ENCODE data around the gene RAB13.
"Not testable (repeated sequence)": the region's sequence is repeated elsewhere in the genome, so short reads cannot be mapped to it uniquely, and the experiment has no call there.

RAB13 gene

DNA sequence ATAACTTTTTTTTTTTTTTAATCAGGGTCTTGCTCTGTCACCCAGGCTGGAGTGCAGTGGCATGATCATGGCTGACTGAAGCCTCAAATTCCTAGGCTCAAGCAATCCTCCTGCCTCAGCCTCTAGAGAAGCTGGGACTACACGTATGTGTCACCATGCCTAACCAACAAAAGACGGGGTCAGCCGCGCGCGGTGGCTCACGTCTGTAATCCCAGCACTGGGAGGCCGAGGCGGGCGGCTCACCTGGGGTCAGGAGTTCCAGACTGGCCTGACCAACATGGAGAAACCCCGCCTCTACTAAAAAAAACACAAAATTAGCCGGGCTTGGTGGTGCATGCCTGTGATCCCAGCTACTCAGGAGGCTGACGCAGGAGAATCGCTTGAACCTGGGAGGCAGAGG is 26.4 kb upstream of the RAB13 start:
- not testable (repeated sequence) for H3K4me2 ChIP-seq (ENCODE audit: low read length); H2AK5ac ChIP-seq (ENCODE audit: low read length); H3K36me3 ChIP-seq (ENCODE audit: control insufficient read depth, insufficient read depth, low read length); H3K4me3 ChIP-seq (ENCODE audit: low read length); H3K18ac ChIP-seq (ENCODE audit: low read length); H2BK120ac ChIP-seq (ENCODE audit: low read depth, low read length); H3K27me3 ChIP-seq (ENCODE audit: insufficient read depth, low read length, poor library complexity); H3K4ac ChIP-seq (ENCODE audit: low read depth, low read length); H2BK15ac ChIP-seq (replicated peaks; ENCODE audit: low read depth); H3K23ac ChIP-seq (ENCODE audit: low read length); H3K4me1 ChIP-seq (ENCODE audit: control insufficient read depth, low read depth, low read length); H4K5ac ChIP-seq (ENCODE audit: low read length); H3K79me2 ChIP-seq (ENCODE audit: control insufficient read depth, insufficient read depth, low read length); H2BK5ac ChIP-seq (ENCODE audit: low read length); H3K56ac ChIP-seq (ENCODE audit: low read length); H3K27ac ChIP-seq (ENCODE audit: low read depth, low read length); H4K8ac ChIP-seq (ENCODE audit: low read depth, low read length); H3K79me1 ChIP-seq (ENCODE audit: low read length); DNase-seq; H3K9ac ChIP-seq (ENCODE audit: low read length)
- no CpG with 5 or more reads among the region's 14 CpGs for WGBS (ENCODE audit: extremely low coverage, insufficient coverage, low lambda C conversion rate)

- no peak overlapping the region for H2BK15ac ChIP-seq (replicated peaks; ENCODE audit: low read depth)
- no CpG with 5 or more reads among the region's 1 CpG for WGBS (ENCODE audit: extremely low coverage, insufficient coverage, low lambda C conversion rate)
- H3K79me1 ChIP-seq (ENCODE audit: low read length), result no peaks in the 10 kb centered on the region
- no peak overlapping the region for H4K5ac ChIP-seq (ENCODE audit: low read length)
- H3K4ac ChIP-seq (ENCODE audit: low read depth, low read length), result no peak overlapping the region
- no peak overlapping the region for H2BK120ac ChIP-seq (ENCODE audit: low read depth, low read length)
- no peaks in the 10 kb centered on the region for H3K27me3 ChIP-seq (ENCODE audit: insufficient read depth, low read length, poor library complexity)
- no peak overlapping the region for H2BK5ac ChIP-seq (ENCODE audit: low read length)
- H3K9ac ChIP-seq (ENCODE audit: low read length), result no peak overlapping the region
- no peak overlapping the region for H3K4me3 ChIP-seq (ENCODE audit: low read length)
- no peak overlapping the region for H3K56ac ChIP-seq (ENCODE audit: low read length)
- H2AK5ac ChIP-seq (ENCODE audit: low read length), result no peak overlapping the region
- no peaks in the 10 kb centered on the region for H3K36me3 ChIP-seq (ENCODE audit: control insufficient read depth, insufficient read depth, low read length)
- H3K4me1 ChIP-seq (ENCODE audit: control insufficient read depth, low read depth, low read length), result no peaks in the 10 kb centered on the region
- no peaks in the 10 kb centered on the region for H3K79me2 ChIP-seq (ENCODE audit: control insufficient read depth, insufficient read depth, low read length)
- no peak overlapping the region for H3K18ac ChIP-seq (ENCODE audit: low read length)
- no peak overlapping the region for H4K8ac ChIP-seq (ENCODE audit: low read depth, low read length)
- no peak for DNase-seq
- no peak overlapping the region for H3K4me2 ChIP-seq (ENCODE audit: low read length)
- H3K27ac ChIP-seq (ENCODE audit: low read depth, low read length), result no peak overlapping the region
- no peak overlapping the region for H3K23ac ChIP-seq (ENCODE audit: low read length)
These were observed 26.0 kb upstream of the RAB13 start for GRCh38 chr1:154012129-154012528.

DNA sequence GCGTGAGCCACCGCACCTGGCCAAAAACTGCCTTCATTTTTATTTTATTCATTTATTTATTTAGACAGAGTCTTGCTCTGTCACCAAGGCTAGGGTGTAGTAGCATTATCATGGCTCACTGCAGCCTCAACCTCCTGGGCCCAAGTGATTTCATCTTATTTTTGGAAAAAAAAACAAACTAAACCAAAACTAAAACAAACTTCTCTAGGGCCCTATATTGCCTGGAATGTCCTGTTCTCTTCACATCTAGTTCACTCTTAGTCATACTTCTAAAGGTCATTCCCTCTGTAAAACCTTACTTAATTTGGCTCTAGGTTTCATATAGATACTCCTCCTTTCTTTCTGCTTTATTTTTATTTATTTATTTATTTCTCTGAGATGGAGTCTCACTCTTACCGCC is 20.0 kb upstream of the RAB13 start:
- DNase-seq, result no peak
- Histone ChIP-seq H3K4me3 (ENCODE audit: low read length) (no peak overlapping the region), H3K9ac (ENCODE audit: low read length) (no peak overlapping the region), H3K27me3 (ENCODE audit: insufficient read depth, low read length, poor library complexity) (no peaks in the 10 kb centered on the region), H3K56ac (ENCODE audit: low read length) (no peak overlapping the region), H3K4me1 (ENCODE audit: control insufficient read depth, low read depth, low read length) (no peaks in the 10 kb centered on the region), H3K4me2 (ENCODE audit: low read length) (no peak overlapping the region), H3K18ac (ENCODE audit: low read length) (no peak overlapping the region), H4K8ac (ENCODE audit: low read depth, low read length) (no peak overlapping the region), H3K27ac (ENCODE audit: low read depth, low read length) (no peak overlapping the region), H2BK120ac (ENCODE audit: low read depth, low read length) (no peak overlapping the region), H3K23ac (ENCODE audit: low read length) (no peak overlapping the region), H3K79me1 (ENCODE audit: low read length) (no peaks in the 10 kb centered on the region), H2BK15ac (replicated peaks; ENCODE audit: low read depth) (no peak overlapping the region), H3K36me3 (ENCODE audit: control insufficient read depth, insufficient read depth, low read length) (no peaks in the 10 kb centered on the region), H4K5ac (ENCODE audit: low read length) (no peak overlapping the region), H3K79me2 (ENCODE audit: control insufficient read depth, insufficient read depth, low read length) (no peaks in the 10 kb centered on the region), H2BK5ac (ENCODE audit: low read length) (no peak overlapping the region), H2AK5ac (ENCODE audit: low read length) (no peak overlapping the region), H3K4ac (ENCODE audit: low read depth, low read length) (no peak overlapping the region)
- WGBS (ENCODE audit: extremely low coverage, insufficient coverage, low lambda C conversion rate), result no CpG with 5 or more reads among the region's 3 CpGs

DNA sequence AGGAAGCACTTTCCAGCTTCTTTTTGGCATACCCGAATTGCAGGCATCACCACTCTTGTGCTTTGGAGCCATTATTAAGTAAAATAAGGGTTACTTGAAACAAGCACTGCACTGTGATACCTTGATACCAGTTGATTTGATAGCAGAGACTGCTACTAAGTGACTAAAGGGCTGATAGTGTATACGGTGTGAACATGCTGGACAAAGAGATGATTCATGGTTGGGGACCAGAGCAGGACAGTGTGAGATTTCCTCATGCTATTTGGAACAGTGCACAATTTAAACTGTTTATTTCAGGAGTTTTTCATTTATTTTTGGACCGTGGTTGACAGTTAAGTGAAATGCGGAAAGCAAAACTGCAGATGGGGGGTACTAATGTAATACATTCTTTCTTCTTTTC is 14.3 kb upstream of the RAB13 start:
- H3K4me3 ChIP-seq (ENCODE audit: low read length), result no peak overlapping the region
- H3K23ac ChIP-seq (ENCODE audit: low read length), result no peak overlapping the region
- H3K56ac ChIP-seq (ENCODE audit: low read length), result no peak overlapping the region
- no peak overlapping the region for H3K18ac ChIP-seq (ENCODE audit: low read length)
- H2BK120ac ChIP-seq (ENCODE audit: low read depth, low read length), result no peak overlapping the region
- no peak for DNase-seq
- no peak overlapping the region for H4K5ac ChIP-seq (ENCODE audit: low read length)
- no peak overlapping the region for H4K8ac ChIP-seq (ENCODE audit: low read depth, low read length)
- no peak overlapping the region for H3K4me2 ChIP-seq (ENCODE audit: low read length)
- H3K27ac ChIP-seq (ENCODE audit: low read depth, low read length), result no peak overlapping the region
- H3K4me1 ChIP-seq (ENCODE audit: control insufficient read depth, low read depth, low read length), result no peaks in the 10 kb centered on the region
- no peak overlapping the region for H2BK15ac ChIP-seq (replicated peaks; ENCODE audit: low read depth)
- H2AK5ac ChIP-seq (ENCODE audit: low read length), result no peak overlapping the region
- H3K79me1 ChIP-seq (ENCODE audit: low read length), result no peaks in the 10 kb centered on the region
- H3K79me2 ChIP-seq (ENCODE audit: control insufficient read depth, insufficient read depth, low read length), result no peaks in the 10 kb centered on the region
- no peak overlapping the region for H3K4ac ChIP-seq (ENCODE audit: low read depth, low read length)
- no peak overlapping the region for H3K9ac ChIP-seq (ENCODE audit: low read length)
- H3K27me3 ChIP-seq (ENCODE audit: insufficient read depth, low read length, poor library complexity), result no peaks in the 10 kb centered on the region
- no CpG with 5 or more reads among the region's 4 CpGs for WGBS (ENCODE audit: extremely low coverage, insufficient coverage, low lambda C conversion rate)
- no peaks in the 10 kb centered on the region for H3K36me3 ChIP-seq (ENCODE audit: control insufficient read depth, insufficient read depth, low read length)
- no peak overlapping the region for H2BK5ac ChIP-seq (ENCODE audit: low read length)

DNA sequence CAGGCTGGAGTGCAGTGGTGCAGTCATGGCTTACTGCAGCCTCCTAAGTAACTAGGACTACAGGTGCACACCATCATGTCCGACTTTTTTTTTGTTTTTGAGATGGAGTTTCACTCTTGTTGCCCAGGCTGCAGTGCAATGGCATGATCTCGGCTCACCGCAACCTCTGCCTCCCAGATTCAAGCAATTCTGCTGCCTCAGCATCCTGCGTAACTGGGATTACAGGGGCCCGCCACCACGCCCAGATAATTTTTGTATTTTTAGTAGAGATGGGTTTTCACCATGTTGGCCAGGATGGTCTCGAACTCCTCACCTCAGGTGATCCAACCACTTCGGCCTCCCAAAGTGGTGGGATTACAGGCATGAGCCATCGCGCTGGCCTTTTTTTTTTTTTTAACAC is 10.7 kb upstream of the RAB13 start:
- not testable (repeated sequence) for H3K23ac ChIP-seq (ENCODE audit: low read length); H3K4me2 ChIP-seq (ENCODE audit: low read length); H3K79me2 ChIP-seq (ENCODE audit: control insufficient read depth, insufficient read depth, low read length); H3K4me1 ChIP-seq (ENCODE audit: control insufficient read depth, low read depth, low read length); H4K5ac ChIP-seq (ENCODE audit: low read length); H3K79me1 ChIP-seq (ENCODE audit: low read length); H3K4me3 ChIP-seq (ENCODE audit: low read length); H4K8ac ChIP-seq (ENCODE audit: low read depth, low read length); H2BK15ac ChIP-seq (replicated peaks; ENCODE audit: low read depth); DNase-seq; H3K36me3 ChIP-seq (ENCODE audit: control insufficient read depth, insufficient read depth, low read length); H2BK5ac ChIP-seq (ENCODE audit: low read length); H2BK120ac ChIP-seq (ENCODE audit: low read depth, low read length); H3K27me3 ChIP-seq (ENCODE audit: insufficient read depth, low read length, poor library complexity); H2AK5ac ChIP-seq (ENCODE audit: low read length); H3K56ac ChIP-seq (ENCODE audit: low read length); H3K27ac ChIP-seq (ENCODE audit: low read depth, low read length); H3K18ac ChIP-seq (ENCODE audit: low read length); H3K4ac ChIP-seq (ENCODE audit: low read depth, low read length); H3K9ac ChIP-seq (ENCODE audit: low read length)
- WGBS (ENCODE audit: extremely low coverage, insufficient coverage, low lambda C conversion rate), result no CpG with 5 or more reads among the region's 10 CpGs

GRCh38 chr1:153995640-153996039 is 9.5 kb upstream of the RAB13 start:
- no peak overlapping the region for H3K4me2 ChIP-seq (ENCODE audit: low read length)
- H3K4ac ChIP-seq (ENCODE audit: low read depth, low read length), result no peak overlapping the region
- H3K4me3 ChIP-seq (ENCODE audit: low read length), result no peak overlapping the region
- H3K23ac ChIP-seq (ENCODE audit: low read length), result no peak overlapping the region
- H2BK5ac ChIP-seq (ENCODE audit: low read length), result no peak overlapping the region
- H3K27me3 ChIP-seq (ENCODE audit: insufficient read depth, low read length, poor library complexity), result no peaks in the 10 kb centered on the region
- H4K5ac ChIP-seq (ENCODE audit: low read length), result no peak overlapping the region
- no peak overlapping the region for H3K9ac ChIP-seq (ENCODE audit: low read length)
- WGBS (ENCODE audit: extremely low coverage, insufficient coverage, low lambda C conversion rate), result no CpG with 5 or more reads among the region's 11 CpGs
- peaks cover 16% of the 10 kb centered on the region for H3K79me2 ChIP-seq (ENCODE audit: control insufficient read depth, insufficient read depth, low read length)
- H3K79me1 ChIP-seq (ENCODE audit: low read length), result peaks cover 5% of the 10 kb centered on the region
- H3K36me3 ChIP-seq (ENCODE audit: control insufficient read depth, insufficient read depth, low read length), result peaks cover 4% of the 10 kb centered on the region
- H3K4me1 ChIP-seq (ENCODE audit: control insufficient read depth, low read depth, low read length), result no peaks in the 10 kb centered on the region
- no peak overlapping the region for H4K8ac ChIP-seq (ENCODE audit: low read depth, low read length)
- H3K27ac ChIP-seq (ENCODE audit: low read depth, low read length), result no peak overlapping the region
- H3K56ac ChIP-seq (ENCODE audit: low read length), result no peak overlapping the region
- no peak overlapping the region for H3K18ac ChIP-seq (ENCODE audit: low read length)
- no peak overlapping the region for H2BK120ac ChIP-seq (ENCODE audit: low read depth, low read length)
- H2AK5ac ChIP-seq (ENCODE audit: low read length), result no peak overlapping the region
- no peak for DNase-seq
- H2BK15ac ChIP-seq (replicated peaks; ENCODE audit: low read depth), result no peak overlapping the region
